ENCODE measurements around the gene PCSK2. TPM values are rescaled to one million over a fixed set of nuclear protein-coding genes. Genes with fewer than 3 reads are reported as not detected.
A peak's percentile ranks its signal among the peaks of the same experiment; 100 is the strongest.

PCSK2 gene
- total and polyA plus RNA-seq, 8 donors = 5.4 to 51.0 (median 9.3) TPM

DNA sequence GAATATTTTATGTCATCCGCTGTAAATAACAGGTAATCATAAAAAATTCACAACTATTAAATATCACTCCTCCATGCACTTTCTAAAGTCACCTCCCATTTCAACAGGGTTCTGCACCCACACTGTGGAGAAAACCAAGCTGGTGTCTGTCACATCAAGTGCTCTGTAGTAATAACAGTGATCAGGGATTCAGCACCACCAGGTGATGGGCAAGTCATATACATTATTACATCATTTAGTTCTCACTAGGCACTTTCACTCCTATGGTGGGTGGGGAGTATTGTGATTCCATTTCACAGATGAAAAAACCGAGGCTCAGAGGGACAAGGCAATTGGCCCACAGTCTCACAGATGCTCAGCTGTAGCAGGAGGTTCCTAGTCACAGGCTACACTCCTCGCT is 295.7 kb downstream of the PCSK2 start:
- Histone ChIP-seq H3K9me3 (no peaks in the 10 kb centered on the region), H3K4me3 (no peak overlapping the region), H3K4me1 (no peaks in the 10 kb centered on the region), H3K36me3 (no peaks in the 10 kb centered on the region), H3K27ac (no peak overlapping the region), H3K27me3 (no peaks in the 10 kb centered on the region)
- DNase-seq (no peak), ATAC-seq (no peak), FAIRE-seq (no peak)
- WGBS, 2 donors = 73 to 84% methylated on average over 3 of the region's 3 CpGs
- intact Hi-C loops (cut with DNase I) = no loop called here
- TF ChIP-seq, protein P1, sequence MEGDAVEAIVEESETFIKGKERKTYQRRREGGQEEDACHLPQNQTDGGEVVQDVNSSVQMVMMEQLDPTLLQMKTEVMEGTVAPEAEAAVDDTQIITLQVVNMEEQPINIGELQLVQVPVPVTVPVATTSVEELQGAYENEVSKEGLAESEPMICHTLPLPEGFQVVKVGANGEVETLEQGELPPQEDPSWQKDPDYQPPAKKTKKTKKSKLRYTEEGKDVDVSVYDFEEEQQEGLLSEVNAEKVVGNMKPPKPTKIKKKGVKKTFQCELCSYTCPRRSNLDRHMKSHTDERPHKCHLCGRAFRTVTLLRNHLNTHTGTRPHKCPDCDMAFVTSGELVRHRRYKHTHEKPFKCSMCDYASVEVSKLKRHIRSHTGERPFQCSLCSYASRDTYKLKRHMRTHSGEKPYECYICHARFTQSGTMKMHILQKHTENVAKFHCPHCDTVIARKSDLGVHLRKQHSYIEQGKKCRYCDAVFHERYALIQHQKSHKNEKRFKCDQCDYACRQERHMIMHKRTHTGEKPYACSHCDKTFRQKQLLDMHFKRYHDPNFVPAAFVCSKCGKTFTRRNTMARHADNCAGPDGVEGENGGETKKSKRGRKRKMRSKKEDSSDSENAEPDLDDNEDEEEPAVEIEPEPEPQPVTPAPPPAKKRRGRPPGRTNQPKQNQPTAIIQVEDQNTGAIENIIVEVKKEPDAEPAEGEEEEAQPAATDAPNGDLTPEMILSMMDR (IDR thresholded peaks at IDR 0.05) = no peak

DNA sequence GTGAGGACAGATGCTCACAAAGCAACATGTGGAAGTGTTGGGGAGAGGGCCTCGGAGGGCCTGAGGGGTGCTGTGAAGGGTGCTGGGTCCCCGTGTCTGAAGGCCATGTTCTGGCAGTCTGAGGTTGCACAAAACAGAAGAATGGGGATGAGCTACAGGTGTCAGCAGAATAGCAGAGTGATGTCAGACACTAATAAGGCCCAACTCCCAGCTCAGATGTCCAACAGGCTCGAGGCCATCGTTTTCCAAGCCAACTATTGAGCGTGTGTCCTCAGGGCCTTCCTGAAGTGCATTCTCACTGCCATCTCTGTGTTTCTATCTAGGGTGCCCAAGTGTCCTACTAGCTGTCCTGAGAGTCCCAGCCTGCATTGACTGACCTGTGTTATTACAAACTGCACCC is 296.5 kb downstream of the PCSK2 start:
- intact Hi-C loops (cut with DNase I) = no loop called here
- H3K9me3 ChIP-seq = no peaks in the 10 kb centered on the region
- H3K27ac ChIP-seq = no peak overlapping the region
- no peaks in the 10 kb centered on the region for H3K27me3 ChIP-seq
- no peaks in the 10 kb centered on the region for H3K4me1 ChIP-seq
- no peaks in the 10 kb centered on the region for H3K36me3 ChIP-seq
- TF ChIP-seq, protein P1 (IDR thresholded peaks at IDR 0.05) = no peak
- no peak for DNase-seq
- ATAC-seq = no peak
- no peak overlapping the region for H3K4me3 ChIP-seq
- no peak for FAIRE-seq
- 68 to 90% methylated on average over 5 of the region's 5 CpGs for WGBS, 2 donors

DNA sequence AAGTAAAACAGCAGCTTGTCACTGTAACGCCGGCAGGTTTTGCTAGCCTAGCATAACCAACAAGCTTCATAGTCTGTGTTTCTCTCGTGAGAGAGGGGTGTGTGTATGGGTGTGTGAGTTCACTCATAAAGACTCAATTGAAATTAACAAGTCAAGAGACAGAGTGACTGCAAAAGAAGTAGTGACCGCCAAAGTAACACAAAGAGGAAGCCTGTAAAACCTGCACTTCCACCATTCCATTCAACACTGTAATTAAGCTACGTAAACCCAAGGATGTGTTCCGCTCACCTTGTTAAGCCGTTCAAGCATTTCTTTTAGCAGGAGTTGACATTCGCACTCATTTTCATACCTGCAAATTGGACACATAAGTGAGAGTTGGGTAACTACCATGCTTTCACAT is 297.7 kb downstream of the PCSK2 start:
- ATAC-seq (no peak), DNase-seq (no peak), FAIRE-seq (no peak)
- TF ChIP-seq, protein P1 (IDR thresholded peaks at IDR 0.05) = no peak
- no peaks in the 10 kb centered on the region for H3K4me1 ChIP-seq
- H3K36me3 ChIP-seq = no peaks in the 10 kb centered on the region
- H3K27ac ChIP-seq = no peak overlapping the region
- H3K4me3 ChIP-seq = no peak overlapping the region
- H3K27me3 ChIP-seq = no peaks in the 10 kb centered on the region
- no peaks in the 10 kb centered on the region for H3K9me3 ChIP-seq
- WGBS, 2 donors = 83 to 85% methylated on average over 8 of the region's 8 CpGs
- intact Hi-C loops (cut with DNase I) = no loop called here

DNA sequence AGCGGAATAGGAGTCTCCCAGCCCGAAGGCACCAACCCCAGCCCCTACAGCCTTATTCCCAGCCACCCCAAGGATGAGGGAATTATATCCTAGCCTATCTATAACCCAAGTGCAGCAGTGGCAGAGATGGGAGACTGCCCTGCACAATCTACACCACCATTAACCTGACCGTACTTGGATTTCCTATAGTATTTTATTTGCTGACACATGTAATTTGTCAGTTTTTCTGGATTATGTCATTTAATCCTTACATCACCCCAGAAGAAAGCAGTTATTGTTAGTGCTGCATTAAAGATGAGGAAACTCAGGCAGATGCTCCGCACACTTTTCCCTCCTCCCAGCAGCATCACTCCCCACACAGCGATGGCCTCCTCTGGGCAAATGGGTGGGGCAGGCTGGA is 298.3 kb downstream of the PCSK2 start:
- Histone ChIP-seq H3K36me3 (no peaks in the 10 kb centered on the region), H3K4me3 (no peak overlapping the region), H3K9me3 (no peaks in the 10 kb centered on the region), H3K4me1 (peaks cover 0 to 3% (median 2%) of the 10 kb centered on the region in 3 donors), H3K27me3 (no peaks in the 10 kb centered on the region), H3K27ac (no peak overlapping the region)
- DNase-seq (no peak), ATAC-seq (no peak), FAIRE-seq (no peak)
- intact Hi-C loops (cut with DNase I) = no loop called here
- 96 to 97% methylated on average over 5 of the region's 5 CpGs for WGBS, 2 donors
- TF ChIP-seq, protein P1 (IDR thresholded peaks at IDR 0.05) = no peak

DNA sequence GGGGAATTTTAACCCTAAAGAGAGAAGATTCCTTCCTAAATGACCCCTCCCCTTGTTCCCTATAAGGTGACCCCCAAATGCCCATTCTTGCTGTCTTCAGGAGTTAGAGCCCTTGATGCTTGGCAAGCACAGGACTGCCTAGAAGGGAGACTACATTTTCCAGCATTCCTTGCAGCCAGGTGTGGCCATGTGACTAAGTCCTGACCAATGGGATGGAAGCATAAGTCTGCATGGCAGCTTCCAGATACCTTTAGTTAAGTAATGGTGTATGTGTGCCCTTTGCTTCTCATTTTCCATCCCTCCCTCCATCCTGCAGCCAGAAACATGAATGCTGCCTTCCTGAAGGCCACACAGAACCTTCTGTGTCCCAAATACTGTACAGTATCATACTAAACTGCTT is 298.8 kb downstream of the PCSK2 start:
- TF ChIP-seq, protein P1 (IDR thresholded peaks at IDR 0.05) = no peak
- H3K36me3 ChIP-seq = no peaks in the 10 kb centered on the region
- DNase-seq (peak in 1 of 6 donors; percentile 41), FAIRE-seq (no peak), ATAC-seq (peak; percentile 57 to 85 (median 78))
- peaks cover 3 to 7% (median 6%) of the 10 kb centered on the region in 3 donors for H3K4me1 ChIP-seq
- H3K27me3 ChIP-seq = no peaks in the 10 kb centered on the region
- no peak overlapping the region for H3K4me3 ChIP-seq
- H3K9me3 ChIP-seq = no peaks in the 10 kb centered on the region
- no peak overlapping the region for H3K27ac ChIP-seq
- intact Hi-C loops (cut with DNase I) = no loop called here
